H9 (cell line): ENCODE measurements around the gene BRD1. TPM values are rescaled to one million over a fixed set of nuclear protein-coding genes. Genes with fewer than 3 reads are reported as not detected.

Experiments used
- DNase-seq: peaks from one replicate; pipeline ENCODE4 v3.0.0-alpha.2; 2017
- H2AFZ ChIP-seq: one replicate; pipeline ENCODE4 v1.6.1; 2013; ENCODE audit warnings: mild to moderate bottlenecking, low read length, control low read depth, moderate library complexity
- H2AK5ac ChIP-seq: 2 replicates; pipeline ENCODE4 v1.6.1; 2013; ENCODE audit warnings: low read length, control low read depth, mixed read lengths; ENCODE audit not compliant: insufficient read length
- H2BK120ac ChIP-seq: one replicate; pipeline ENCODE4 v1.6.1; 2013; ENCODE audit warnings: low read depth, mild to moderate bottlenecking, low read length, control low read depth, inconsistent platforms; ENCODE audit not compliant: poor library complexity, severe bottlenecking
- H2BK12ac ChIP-seq: 2 replicates; pipeline ENCODE4 v1.6.1; 2013; ENCODE audit warnings: low read length, control low read depth, mixed read lengths, low read depth; ENCODE audit not compliant: insufficient read length
- H2BK15ac ChIP-seq: 2 replicates; pipeline ENCODE4 v1.6.1; 2013; ENCODE audit warnings: low read depth, low read length, control low read depth
- H2BK20ac ChIP-seq: one replicate; pipeline ENCODE4 v1.6.1; 2013; ENCODE audit warnings: low read depth, mild to moderate bottlenecking, low read length, control low read depth, inconsistent platforms; ENCODE audit not compliant: poor library complexity, severe bottlenecking
- H2BK5ac ChIP-seq: 2 replicates; pipeline ENCODE4 v1.6.1; 2013; ENCODE audit warnings: low read length, control low read depth, mixed read lengths; ENCODE audit not compliant: insufficient read length
- H3K14ac ChIP-seq: 2 replicates; pipeline ENCODE4 v1.6.1; 2013; ENCODE audit warnings: low read length, control low read depth; ENCODE audit not compliant: insufficient read depth
- H3K18ac ChIP-seq: 2 replicates; pipeline ENCODE4 v1.6.1; 2013; ENCODE audit warnings: low read depth, mild to moderate bottlenecking, mixed read lengths, low read length, control low read depth; ENCODE audit not compliant: insufficient read length
- H3K23ac ChIP-seq: 2 replicates; pipeline ENCODE4 v1.6.1; 2013; ENCODE audit warnings: low read length, control low read depth, mixed read lengths, low read depth; ENCODE audit not compliant: insufficient read length
- H3K23me2 ChIP-seq: 2 replicates; pipeline ENCODE4 v1.6.1; 2013; ENCODE audit warnings: low read depth, mild to moderate bottlenecking, mixed read lengths, low read length, control low read depth; ENCODE audit not compliant: insufficient read length, poor library complexity, severe bottlenecking
- H3K27ac ChIP-seq: 2 replicates; pipeline ENCODE4 v1.5.1; 2013; ENCODE audit warnings: low read length, control low read depth, mixed read lengths, low read depth; ENCODE audit not compliant: insufficient read length
- H3K27me3 ChIP-seq: 2 replicates; pipeline ENCODE4 v1.6.1; 2013; ENCODE audit warnings: low read length, control low read depth, inconsistent platforms; ENCODE audit not compliant: insufficient read depth
- H3K4ac ChIP-seq: 2 replicates; pipeline ENCODE4 v1.6.1; 2013; ENCODE audit warnings: low read depth, mild to moderate bottlenecking, control low read depth, inconsistent platforms, low read length, moderate library complexity
- H3K4me1 ChIP-seq: 2 replicates; pipeline ENCODE4 v1.6.1; 2013; ENCODE audit warnings: low read length, control low read depth, inconsistent platforms; ENCODE audit not compliant: insufficient read depth
- H3K4me2 ChIP-seq: 2 replicates; pipeline ENCODE4 v1.6.1; 2013; ENCODE audit warnings: low read length, control low read depth, mixed read lengths; ENCODE audit not compliant: insufficient read length, insufficient read depth
- H3K56ac ChIP-seq: 2 replicates; pipeline ENCODE4 v1.6.1; 2013; ENCODE audit warnings: low read depth, mild to moderate bottlenecking, mixed read lengths, low read length, control low read depth; ENCODE audit not compliant: insufficient read length
- H3K79me1 ChIP-seq: 2 replicates; pipeline ENCODE4 v1.6.1; 2013; ENCODE audit warnings: low read depth, mild to moderate bottlenecking, moderate library complexity, low read length, control low read depth, inconsistent platforms; ENCODE audit not compliant: insufficient read depth, poor library complexity, severe bottlenecking
- H3K79me2 ChIP-seq: 2 replicates; pipeline ENCODE4 v1.6.1; 2013; ENCODE audit warnings: low read length, control low read depth, inconsistent platforms; ENCODE audit not compliant: insufficient read depth
- H3K9ac ChIP-seq: 2 replicates; pipeline ENCODE4 v1.6.1; 2013; ENCODE audit warnings: low read length, control low read depth, mixed read lengths; ENCODE audit not compliant: insufficient read length; ENCODE audit errors: extremely low read depth
- H3K9me3 ChIP-seq: one replicate; pipeline ENCODE4 v1.6.1; 2013; ENCODE audit warnings: low read depth, low read length, inconsistent platforms; ENCODE audit not compliant: control insufficient read depth
- H3T11ph ChIP-seq: one replicate; pipeline ENCODE4 v1.6.1; 2013; ENCODE audit warnings: mild to moderate bottlenecking, low read length, control low read depth, inconsistent platforms
- H4K20me1 ChIP-seq: one replicate; pipeline ENCODE4 v1.6.1; 2013; ENCODE audit not compliant: control insufficient read depth, insufficient read length, insufficient read depth
- H4K5ac ChIP-seq: 2 replicates; pipeline ENCODE4 v1.6.1; 2013; ENCODE audit warnings: low read depth, mild to moderate bottlenecking, mixed read lengths, low read length, control low read depth; ENCODE audit not compliant: insufficient read length
- H4K8ac ChIP-seq: replicated peaks from 2 replicates; pipeline ENCODE4 v1.6.1; 2013; ENCODE audit warnings: low read length, control low read depth, mixed read lengths, low read depth; ENCODE audit not compliant: insufficient read length
- H4K91ac ChIP-seq: 2 replicates; pipeline ENCODE4 v1.6.1; 2013; ENCODE audit warnings: low read depth, mild to moderate bottlenecking, moderate library complexity, mixed read lengths, low read length, control low read depth; ENCODE audit not compliant: insufficient read length
- H3K27ac Mint-ChIP-seq, 3 experiments: 2 replicates in 2 of 3; 3 replicates in 1 of 3; pipeline ENCODE4 v1.8.0; 2020 to 2021; ENCODE audit warnings: mixed read lengths in 3 of 3, mild to moderate bottlenecking in 1 of 3, moderate library complexity in 1 of 3
- H3K27me3 Mint-ChIP-seq: 2 replicates; pipeline ENCODE4 v1.8.0; 2021; ENCODE audit warnings: low read depth, mild to moderate bottlenecking, moderate library complexity, mixed read lengths
- H3K36me3 Mint-ChIP-seq, 3 experiments: 2 replicates in 2 of 3; 3 replicates in 1 of 3; pipeline ENCODE4 v1.8.0; 2020 to 2021; ENCODE audit warnings: low read depth in 3 of 3, mixed read lengths in 3 of 3; ENCODE audit not compliant: insufficient read depth in 1 of 3
- H3K4me1 Mint-ChIP-seq, 2 experiments: 2 replicates each; pipeline ENCODE4 v1.8.0; 2020; ENCODE audit warnings: mixed read lengths in 2 of 2
- H3K4me3 Mint-ChIP-seq, 2 experiments: 2 replicates in 1 of 2; 3 replicates in 1 of 2; pipeline ENCODE4 v1.8.0; 2020 to 2021; ENCODE audit warnings: mild to moderate bottlenecking in 2 of 2, mixed read lengths in 2 of 2, moderate library complexity in 1 of 2
- H3K9me3 Mint-ChIP-seq, 2 experiments: 2 replicates in 1 of 2; 3 replicates in 1 of 2; pipeline ENCODE4 v1.8.0; 2020; ENCODE audit warnings: mild to moderate bottlenecking in 2 of 2, mixed read lengths in 2 of 2, moderate library complexity in 1 of 2
- WGBS: extraction: QIAGEN DNeasy Blood & Tissue Kit; methylation state at CpG from one replicate; pipeline ENCODE4 v1.1.7; 2013; ENCODE audit warnings: missing lambda C conversion rate, low lambda C conversion rate, mixed read lengths; ENCODE audit not compliant: insufficient read length; ENCODE audit errors: extremely low coverage; 5-methylcytosine and 5-hydroxymethylcytosine counted together
- total RNA-seq: library from RNA; stranded (reverse); gene quantifications from 2 replicates; pipeline ENCODE4 v1.2.1, GENCODE V29; 2021
- TF ChIP-seq, protein P1 (sequence below): fragments of 200-600 bp; sonication (generic); conservative IDR thresholded peaks from 3 replicates; pipeline ENCODE4 v1.8.0; 2021; ENCODE audit warnings: antibody characterized with exemption, mild to moderate bottlenecking

BRD1 gene
- total RNA-seq, 1 experiment from 2014 or later: 51.3 TPM

DNA sequence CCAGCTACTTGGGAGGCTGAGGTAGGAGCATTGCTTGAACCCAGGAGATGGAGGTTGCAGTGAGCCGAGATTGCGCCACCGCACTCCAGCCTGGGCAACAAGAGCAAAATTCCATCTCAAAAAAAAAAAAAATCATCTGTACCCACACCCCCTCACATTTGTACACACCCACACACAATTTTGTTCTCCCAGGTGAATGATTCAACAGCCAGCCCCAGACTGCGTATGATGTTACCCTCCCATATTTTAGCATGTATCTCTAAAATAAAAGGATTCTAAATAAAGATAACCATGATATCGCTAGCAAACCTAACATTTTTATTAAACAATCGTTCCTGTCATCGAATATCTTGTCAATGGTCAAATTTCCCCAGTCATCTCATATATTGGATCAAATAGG is 65.8 kb downstream of the BRD1 start:
- no peak overlapping the region for H4K8ac ChIP-seq
- H2BK20ac ChIP-seq: no peak overlapping the region
- H3K4me2 ChIP-seq: no peak overlapping the region
- H4K91ac ChIP-seq: no peak overlapping the region
- H2BK5ac ChIP-seq: no peak overlapping the region
- Mint-ChIP-seq H3K9me3 (peaks cover 7 to 13% of the 10 kb centered on the region in 2 experiments), H3K4me1 (no peaks in the 10 kb centered on the region), H3K4me3 (no peak overlapping the region), H3K27me3 (no peaks in the 10 kb centered on the region; the same call in 1 of the 2 replicates), H3K27ac (no peak overlapping the region), H3K36me3 (peaks cover under 1 to 5% (median 3%) of the 10 kb centered on the region in 3 experiments; a peak in 6 of 7 replicates)
- no peak overlapping the region for H2AFZ ChIP-seq
- no CpG with 5 or more reads among the region's 7 CpGs for WGBS
- H3K79me1 ChIP-seq: no peaks in the 10 kb centered on the region
- H3K18ac ChIP-seq: no peak overlapping the region
- no peak overlapping the region for H4K5ac ChIP-seq
- no peak overlapping the region for H3K4ac ChIP-seq
- no peak overlapping the region for H2BK120ac ChIP-seq
- no peaks in the 10 kb centered on the region for H3K4me1 ChIP-seq
- no peak overlapping the region for H3K27ac ChIP-seq
- H3K27me3 ChIP-seq: no peaks in the 10 kb centered on the region
- H3K14ac ChIP-seq: no peak overlapping the region
- no peaks in the 10 kb centered on the region for H3K23me2 ChIP-seq
- TF ChIP-seq, protein P1, sequence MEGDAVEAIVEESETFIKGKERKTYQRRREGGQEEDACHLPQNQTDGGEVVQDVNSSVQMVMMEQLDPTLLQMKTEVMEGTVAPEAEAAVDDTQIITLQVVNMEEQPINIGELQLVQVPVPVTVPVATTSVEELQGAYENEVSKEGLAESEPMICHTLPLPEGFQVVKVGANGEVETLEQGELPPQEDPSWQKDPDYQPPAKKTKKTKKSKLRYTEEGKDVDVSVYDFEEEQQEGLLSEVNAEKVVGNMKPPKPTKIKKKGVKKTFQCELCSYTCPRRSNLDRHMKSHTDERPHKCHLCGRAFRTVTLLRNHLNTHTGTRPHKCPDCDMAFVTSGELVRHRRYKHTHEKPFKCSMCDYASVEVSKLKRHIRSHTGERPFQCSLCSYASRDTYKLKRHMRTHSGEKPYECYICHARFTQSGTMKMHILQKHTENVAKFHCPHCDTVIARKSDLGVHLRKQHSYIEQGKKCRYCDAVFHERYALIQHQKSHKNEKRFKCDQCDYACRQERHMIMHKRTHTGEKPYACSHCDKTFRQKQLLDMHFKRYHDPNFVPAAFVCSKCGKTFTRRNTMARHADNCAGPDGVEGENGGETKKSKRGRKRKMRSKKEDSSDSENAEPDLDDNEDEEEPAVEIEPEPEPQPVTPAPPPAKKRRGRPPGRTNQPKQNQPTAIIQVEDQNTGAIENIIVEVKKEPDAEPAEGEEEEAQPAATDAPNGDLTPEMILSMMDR: no peak
- no peak overlapping the region for H3K9ac ChIP-seq
- no peaks in the 10 kb centered on the region for H3K9me3 ChIP-seq
- H3K23ac ChIP-seq: no peak overlapping the region
- H2AK5ac ChIP-seq: no peak overlapping the region
- no peak overlapping the region for H2BK12ac ChIP-seq
- DNase-seq: no peak
- no peak overlapping the region for H3K56ac ChIP-seq
- no peak overlapping the region for H3T11ph ChIP-seq
- H2BK15ac ChIP-seq: no peak overlapping the region
- no peaks in the 10 kb centered on the region for H4K20me1 ChIP-seq
- no peaks in the 10 kb centered on the region for H3K79me2 ChIP-seq
